ENCODE data around the gene ACCSL.

ACCSL gene

GRCh38 chr11:44024977-44025376, 22.8 kb upstream of the ACCSL start:
- no peak overlapping the region for H3K27ac Mint-ChIP-seq
- H3K4me3 Mint-ChIP-seq = no peak overlapping the region
- DNase-seq = no peak
- H3K27me3 Mint-ChIP-seq (ENCODE audit: low read depth, poor library complexity) = peaks cover 45% of the 10 kb centered on the region
- TF ChIP-seq CTCF (IDR thresholded peaks at IDR 0.05) = no peak
- peaks cover 59% of the 10 kb centered on the region for H3K9me3 Mint-ChIP-seq
- peaks cover 3% of the 10 kb centered on the region for H3K4me1 Mint-ChIP-seq
- no peaks in the 10 kb centered on the region for H3K36me3 Mint-ChIP-seq (ENCODE audit: low read depth)

- no peak overlapping the region for H3K27ac Mint-ChIP-seq
- no peaks in the 10 kb centered on the region for H3K36me3 Mint-ChIP-seq (ENCODE audit: low read depth)
- H3K9me3 Mint-ChIP-seq = peaks cover 58% of the 10 kb centered on the region
- H3K4me1 Mint-ChIP-seq = peaks cover 10% of the 10 kb centered on the region
- H3K4me3 Mint-ChIP-seq = no peak overlapping the region
- H3K27me3 Mint-ChIP-seq (ENCODE audit: low read depth, poor library complexity) = peaks cover 39% of the 10 kb centered on the region
- no peak for TF ChIP-seq CTCF (IDR thresholded peaks at IDR 0.05)
- DNase-seq = no peak
Measured at GRCh38 chr11:44025727-44026126, 22.1 kb upstream of the ACCSL start.

- no peak for TF ChIP-seq CTCF (IDR thresholded peaks at IDR 0.05)
- no peaks in the 10 kb centered on the region for H3K36me3 Mint-ChIP-seq (ENCODE audit: low read depth)
- H3K4me1 Mint-ChIP-seq = peaks cover 33% of the 10 kb centered on the region
- peaks cover 21% of the 10 kb centered on the region for H3K27me3 Mint-ChIP-seq (ENCODE audit: low read depth, poor library complexity)
- H3K9me3 Mint-ChIP-seq = peaks cover 32% of the 10 kb centered on the region
- H3K27ac Mint-ChIP-seq = no peak overlapping the region
- DNase-seq = no peak
- H3K4me3 Mint-ChIP-seq = no peak overlapping the region
Measured at GRCh38 chr11:44028401-44028800, 19.4 kb upstream of the ACCSL start.

- peaks cover 34% of the 10 kb centered on the region for H3K4me1 Mint-ChIP-seq
- H3K27ac Mint-ChIP-seq = no peak overlapping the region
- peaks cover 26% of the 10 kb centered on the region for H3K9me3 Mint-ChIP-seq
- DNase-seq = no peak
- TF ChIP-seq CTCF (IDR thresholded peaks at IDR 0.05) = no peak
- H3K4me3 Mint-ChIP-seq = no peak overlapping the region
- peaks cover 21% of the 10 kb centered on the region for H3K27me3 Mint-ChIP-seq (ENCODE audit: low read depth, poor library complexity)
- no peaks in the 10 kb centered on the region for H3K36me3 Mint-ChIP-seq (ENCODE audit: low read depth)
Measured at GRCh38 chr11:44028816-44029506, 18.8 kb upstream of the ACCSL start.

GRCh38 chr11:44029507-44029845, 18.3 kb upstream of the ACCSL start:
- H3K4me3 Mint-ChIP-seq = no peak overlapping the region
- peaks cover 21% of the 10 kb centered on the region for H3K9me3 Mint-ChIP-seq
- H3K4me1 Mint-ChIP-seq = peaks cover 34% of the 10 kb centered on the region
- H3K27ac Mint-ChIP-seq = no peak overlapping the region
- H3K36me3 Mint-ChIP-seq (ENCODE audit: low read depth) = no peaks in the 10 kb centered on the region
- H3K27me3 Mint-ChIP-seq (ENCODE audit: low read depth, poor library complexity) = peaks cover 17% of the 10 kb centered on the region
- TF ChIP-seq CTCF (IDR thresholded peaks at IDR 0.05) = no peak
- DNase-seq = no peak
